ENCODE data around the gene KLHL25. TPM values are rescaled to one million over a fixed set of nuclear protein-coding genes. Genes with fewer than 3 reads are reported as not detected.

Gene KLHL25
- total and polyA plus RNA-seq, 2 of the 13 experiments (the other 11 are each of a cell fraction or from before 2014, with no cell fraction given), result 3.7 to 8.2 TPM

GRCh38 chr15:85781099-85781498 is 13.6 kb downstream of the KLHL25 start (continued):
- TF ChIP-seq MXD1 (CRISPR knock-in tag; IDR thresholded peaks at IDR 0.05) (no peak), MED8 (CRISPR knock-in tag; IDR thresholded peaks at IDR 0.05; ENCODE audit: insufficient replicate concordance) (no peak), HNRNPL (IDR thresholded peaks at IDR 0.05; ENCODE audit: low read depth, low read length) (no peak), YY1 (IDR thresholded peaks at IDR 0.05; ENCODE audit: insufficient read depth, insufficient replicate concordance, low read depth, low read length) (peak; percentile 30), ZNF326 (CRISPR knock-in tag; IDR thresholded peaks at IDR 0.05; ENCODE audit: borderline replicate concordance) (no peak), NR2C2 (CRISPR knock-in tag; IDR thresholded peaks at IDR 0.05; ENCODE audit: borderline replicate concordance) (no peak), ZNF101 (CRISPR knock-in tag; IDR thresholded peaks at IDR 0.05; ENCODE audit: borderline replicate concordance, low read depth) (no peak), RORA (CRISPR knock-in tag; IDR thresholded peaks at IDR 0.05) (no peak), GATA4 (IDR thresholded peaks at IDR 0.05; ENCODE audit: borderline replicate concordance, low read depth) (no peak), FIP1L1 (IDR thresholded peaks at IDR 0.05; ENCODE audit: borderline replicate concordance, insufficient read depth, low read depth, low read length) (no peak), ZNF670 (CRISPR knock-in tag; IDR thresholded peaks at IDR 0.05; ENCODE audit: borderline replicate concordance) (no peak), TBX2 (CRISPR knock-in tag; IDR thresholded peaks at IDR 0.05; ENCODE audit: borderline replicate concordance) (peak; percentile 48; the same call in 1 of the 2 replicates), SOX5 (CRISPR knock-in tag; IDR thresholded peaks at IDR 0.05; ENCODE audit: borderline replicate concordance) (peak; percentile 73; the same call in 1 of the 2 replicates), TEAD3 (CRISPR knock-in tag; optimal IDR thresholded peaks at IDR 0.05; ENCODE audit: borderline replicate concordance) (peak; percentile 89), MTA3 (CRISPR knock-in tag; IDR thresholded peaks at IDR 0.05) (no peak), RXRB (CRISPR knock-in tag; IDR thresholded peaks at IDR 0.05; ENCODE audit: borderline replicate concordance) (peak; percentile 68), ZNF598 (CRISPR knock-in tag; IDR thresholded peaks at IDR 0.05; ENCODE audit: borderline replicate concordance) (no peak), NCOA1 (CRISPR knock-in tag; IDR thresholded peaks at IDR 0.05) (no peak), HOXA7 (CRISPR knock-in tag; IDR thresholded peaks at IDR 0.05) (no peak), THAP11 (CRISPR knock-in tag; IDR thresholded peaks at IDR 0.05) (no peak), RXRA (CRISPR knock-in tag; IDR thresholded peaks at IDR 0.05) (peak; percentile 64; the same call in 1 of the 2 replicates), MATR3 (CRISPR knock-in tag; IDR thresholded peaks at IDR 0.05) (no peak), SIX1 (CRISPR knock-in tag; IDR thresholded peaks at IDR 0.05; ENCODE audit: borderline replicate concordance) (0 out of 2 replicates have a peak, but pooled peaks have one; percentile 31), RAD21 (CRISPR knock-in tag; IDR thresholded peaks at IDR 0.05) (no peak), REXO4 (CRISPR knock-in tag; IDR thresholded peaks at IDR 0.05; ENCODE audit: borderline replicate concordance) (no peak), MEIS2 (CRISPR knock-in tag; IDR thresholded peaks at IDR 0.05) (peak; percentile 90)
- TF ChIP-seq, protein P1, sequence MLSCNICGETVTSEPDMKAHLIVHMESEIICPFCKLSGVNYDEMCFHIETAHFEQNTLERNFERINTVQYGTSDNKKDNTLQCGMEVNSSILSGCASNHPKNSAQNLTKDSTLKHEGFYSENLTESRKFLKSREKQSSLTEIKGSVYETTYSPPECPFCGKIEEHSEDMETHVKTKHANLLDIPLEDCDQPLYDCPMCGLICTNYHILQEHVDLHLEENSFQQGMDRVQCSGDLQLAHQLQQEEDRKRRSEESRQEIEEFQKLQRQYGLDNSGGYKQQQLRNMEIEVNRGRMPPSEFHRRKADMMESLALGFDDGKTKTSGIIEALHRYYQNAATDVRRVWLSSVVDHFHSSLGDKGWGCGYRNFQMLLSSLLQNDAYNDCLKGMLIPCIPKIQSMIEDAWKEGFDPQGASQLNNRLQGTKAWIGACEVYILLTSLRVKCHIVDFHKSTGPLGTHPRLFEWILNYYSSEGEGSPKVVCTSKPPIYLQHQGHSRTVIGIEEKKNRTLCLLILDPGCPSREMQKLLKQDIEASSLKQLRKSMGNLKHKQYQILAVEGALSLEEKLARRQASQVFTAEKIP (CRISPR knock-in tag; IDR thresholded peaks at IDR 0.05; ENCODE audit: borderline replicate concordance), result no peak
- TF ChIP-seq, protein P2, sequence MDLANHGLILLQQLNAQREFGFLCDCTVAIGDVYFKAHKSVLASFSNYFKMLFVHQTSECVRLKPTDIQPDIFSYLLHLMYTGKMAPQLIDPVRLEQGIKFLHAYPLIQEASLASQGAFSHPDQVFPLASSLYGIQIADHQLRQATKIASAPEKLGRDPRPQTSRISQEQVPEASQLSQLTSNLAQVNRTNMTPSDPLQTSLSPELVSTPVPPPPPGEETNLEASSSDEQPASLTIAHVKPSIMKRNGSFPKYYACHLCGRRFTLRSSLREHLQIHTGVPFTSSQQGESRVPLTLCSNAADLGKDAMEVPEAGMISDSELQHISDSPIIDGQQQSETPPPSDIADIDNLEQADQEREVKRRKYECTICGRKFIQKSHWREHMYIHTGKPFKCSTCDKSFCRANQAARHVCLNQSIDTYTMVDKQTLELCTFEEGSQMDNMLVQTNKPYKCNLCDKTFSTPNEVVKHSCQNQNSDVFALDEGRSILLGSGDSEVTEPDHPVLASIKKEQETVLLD (CRISPR knock-in tag; IDR thresholded peaks at IDR 0.05; ENCODE audit: low read depth), result no peak

Data from HepG2 (cell line).